SH-SY5Y (cell line): Measurements from ENCODE around the gene NR2C2AP.

Experiments
- GATA2 ChIP-seq: IDR thresholded peaks from 2 replicates; pipeline ENCODE4 v1.6.1; 2011; ENCODE audit warnings: mild to moderate bottlenecking, low read depth, low read length
- GATA3 ChIP-seq: IDR thresholded peaks from 2 replicates; pipeline ENCODE4 v1.6.1; 2011; ENCODE audit warnings: low read depth, mild to moderate bottlenecking, low read length, moderate library complexity

GRCh38 chr19:19192910-19193423, 10.2 kb downstream of the NR2C2AP start:
- TF ChIP-seq GATA2 (peak; percentile 68), GATA3 (no peak)
